SK-N-SH (cell line): ENCODE results near the gene HSPG2. TPM values are rescaled to one million over a fixed set of nuclear protein-coding genes. Genes with fewer than 3 reads are reported as not detected.

Experiments used
- CTCF ChIA-PET: fragments of 300-600, 350-600 bp; formaldehyde crosslinking; extraction: SDS; loops from one replicate; lab custom pipeline; 2021; lab: Yijun Ruan, JAX
- POLR2A ChIA-PET: fragments of 350-600 bp; sonication (Branson Sonifier 250); formaldehyde crosslinking; extraction: SDS; loops from one replicate; lab custom pipeline; 2020; ENCODE audit warnings: antibody characterized with exemption, inconsistent platforms; lab: Yijun Ruan, JAX
- DNase-seq: peaks from one replicate; pipeline ENCODE4 v3.0.0; 2012
- H2AFZ ChIP-seq: fragments of 200-600 bp; sonication (generic); 2 replicates; pipeline ENCODE4 v1.8.1; 2016; ENCODE audit warnings: antibody characterized with exemption, mild to moderate bottlenecking, low read depth
- H3F3A ChIP-seq: fragments of 200-600 bp; sonication (generic); replicated peaks from 2 replicates; pipeline ENCODE3; 2016; ENCODE audit warnings: antibody characterized with exemption, mild to moderate bottlenecking; ENCODE audit not compliant: insufficient read depth
- H3K27ac ChIP-seq, 2 experiments: fragments of 200-500 bp in 1 of 2; fragments of 200-600 bp in 1 of 2; sonication (Bioruptor generic) in 1 of 2; sonication (generic), shearing (Covaris generic) in 1 of 2; 2 replicates each; pipeline versions ENCODE4 v1.5.1 to v1.6.1; 2014 to 2016; ENCODE audit warnings: low read depth in 2 of 2, inconsistent platforms in 1 of 2, low read length in 1 of 2, mild to moderate bottlenecking in 1 of 2, mixed read lengths in 1 of 2
- H3K27me3 ChIP-seq: fragments of 200-600 bp; sonication (generic), shearing (Covaris generic); 2 replicates; pipeline ENCODE4 v1.6.1; 2016; ENCODE audit warnings: mixed run types; ENCODE audit not compliant: insufficient read depth
- H3K36me3 ChIP-seq, 2 experiments: fragments of 200-500 bp in 1 of 2; fragments of 200-600 bp in 1 of 2; sonication (Bioruptor generic) in 1 of 2; sonication (generic) in 1 of 2; replicated peaks in 1 of 2; 2 replicates each; pipeline versions ENCODE3 to v1.5.1; 2014 to 2016; ENCODE audit warnings: low read length in 1 of 2, mild to moderate bottlenecking in 1 of 2; ENCODE audit not compliant: insufficient read depth in 2 of 2, control insufficient read depth in 1 of 2
- H3K4me1 ChIP-seq, 2 experiments: fragments of 200-500 bp in 1 of 2; fragments of 200-600 bp in 1 of 2; sonication (Bioruptor generic) in 1 of 2; sonication (generic), shearing (Covaris generic) in 1 of 2; 2 replicates each; pipeline versions ENCODE4 v1.5.1 to v1.6.1; 2014 to 2016; ENCODE audit warnings: low read depth in 1 of 2, low read length in 1 of 2, mixed run types in 1 of 2; ENCODE audit not compliant: insufficient read depth in 2 of 2, control insufficient read depth in 1 of 2
- H3K4me2 ChIP-seq: fragments of 200-600 bp; sonication (generic), shearing (Covaris generic); 2 replicates; pipeline ENCODE4 v1.6.1; 2017; ENCODE audit warnings: mixed run types
- H3K4me3 ChIP-seq, 2 experiments: fragments of 200-500 bp in 1 of 2; fragments of 200-600 bp in 1 of 2; sonication (Bioruptor generic) in 1 of 2; sonication (generic), shearing (Covaris generic) in 1 of 2; 2 replicates each; pipeline versions ENCODE4 v1.5.1 to v1.8.1; 2014 to 2016; ENCODE audit warnings: low read depth in 2 of 2, inconsistent platforms in 1 of 2, low read length in 1 of 2, mild to moderate bottlenecking in 1 of 2, mixed read lengths in 1 of 2, moderate library complexity in 1 of 2
- H3K79me2 ChIP-seq: fragments of 200-600 bp; sonication (generic); 2 replicates; pipeline ENCODE4 v1.8.1; 2017; ENCODE audit warnings: mild to moderate bottlenecking; ENCODE audit not compliant: insufficient read depth
- H3K9ac ChIP-seq: fragments of 200-600 bp; sonication (generic); 2 replicates; pipeline ENCODE4 v1.6.1; 2017; ENCODE audit warnings: mixed run types
- H3K9me2 ChIP-seq: fragments of 200-600 bp; sonication (generic); 2 replicates; pipeline ENCODE4 v1.6.1; 2017; ENCODE audit warnings: mixed run types
- H3K9me3 ChIP-seq: fragments of 200-600 bp; sonication (generic); 2 replicates; pipeline ENCODE4 v1.6.1; 2017; ENCODE audit warnings: mixed run types, mild to moderate bottlenecking, moderate library complexity
- H4K20me1 ChIP-seq: fragments of 200-600 bp; sonication (generic); 2 replicates; pipeline ENCODE4 v1.6.1; 2017; ENCODE audit warnings: mild to moderate bottlenecking, mixed run types; ENCODE audit not compliant: insufficient read depth
- CHD2 ChIP-seq: fragments of 150-350 bp; IDR thresholded peaks from 2 replicates; pipeline ENCODE4 v1.6.1; 2018; ENCODE audit warnings: low read length; ENCODE audit not compliant: partially characterized antibody
- EZH2phosphoT487 ChIP-seq: fragments of 200-600 bp; sonication (generic); IDR thresholded peaks from 2 replicates; pipeline ENCODE4 v1.6.1; 2017; ENCODE audit warnings: low read depth, mixed run types, mild to moderate bottlenecking, antibody characterized with exemption, moderate library complexity, borderline replicate concordance
- FOSL2 ChIP-seq: IDR thresholded peaks from 2 replicates; pipeline ENCODE4 v1.4.0; 2012; ENCODE audit warnings: low read depth, mild to moderate bottlenecking, moderate library complexity, borderline replicate concordance
- FOXM1 ChIP-seq: IDR thresholded peaks from 2 replicates; pipeline ENCODE4 v1.4.0; 2012; ENCODE audit warnings: low read depth, mild to moderate bottlenecking
- JUND ChIP-seq: IDR thresholded peaks from 2 replicates; pipeline ENCODE4 v1.4.0; 2012
- MAX ChIP-seq: IDR thresholded peaks from 2 replicates; pipeline ENCODE4 v1.4.0; 2012; ENCODE audit warnings: low read depth
- MXI1 ChIP-seq: IDR thresholded peaks from 2 replicates; pipeline ENCODE4 v1.6.1; 2012; ENCODE audit warnings: mild to moderate bottlenecking, low read depth, low read length, improper control_type of control experiment
- NFIC ChIP-seq: IDR thresholded peaks from 2 replicates; pipeline ENCODE4 v1.4.0; 2012; ENCODE audit warnings: borderline replicate concordance
- NRF1 ChIP-seq: IDR thresholded peaks from 2 replicates; pipeline ENCODE4 v1.6.1; 2012; ENCODE audit warnings: low read depth, mild to moderate bottlenecking, low read length
- POLR2AphosphoS5 ChIP-seq: IDR thresholded peaks from 2 replicates; pipeline ENCODE4 v1.6.1; 2012; ENCODE audit warnings: low read depth, low read length
- REST ChIP-seq: IDR thresholded peaks from 2 replicates; pipeline ENCODE4 v1.6.1; 2012; ENCODE audit warnings: mild to moderate bottlenecking, low read depth, low read length, moderate library complexity
- RXRA ChIP-seq: IDR thresholded peaks from 2 replicates; pipeline ENCODE4 v1.4.0; 2012; ENCODE audit warnings: low read depth, mild to moderate bottlenecking, borderline replicate concordance
- SIN3A ChIP-seq: IDR thresholded peaks from 2 replicates; pipeline ENCODE4 v1.6.1; 2012; ENCODE audit warnings: low read depth, mild to moderate bottlenecking, low read length, moderate library complexity, borderline replicate concordance
- SMC3 ChIP-seq: IDR thresholded peaks from 2 replicates; pipeline ENCODE4 v1.6.1; 2012; ENCODE audit warnings: low read depth, low read length, improper control_type of control experiment
- TAF1 ChIP-seq: IDR thresholded peaks from 2 replicates; pipeline ENCODE4 v1.6.1; 2012; ENCODE audit warnings: low read depth, mild to moderate bottlenecking, low read length, moderate library complexity, borderline replicate concordance
- TCF12 ChIP-seq: IDR thresholded peaks from 2 replicates; pipeline ENCODE4 v1.4.0; 2012
- USF1 ChIP-seq: IDR thresholded peaks from 2 replicates; pipeline ENCODE4 v1.4.0; 2012; ENCODE audit warnings: low read depth, borderline replicate concordance
- YY1 ChIP-seq: IDR thresholded peaks from 2 replicates; pipeline ENCODE4 v1.4.0; 2012; ENCODE audit warnings: low read depth, mild to moderate bottlenecking
- WGBS: methylation state at CpG from one replicate; pipeline ENCODE4 v1.1.6; 2017; ENCODE audit warnings: low lambda C conversion rate; 5-methylcytosine and 5-hydroxymethylcytosine counted together
- polyA plus RNA-seq, 3 experiments: library from polyadenylated mRNA; depleted of rRNA; stranded (reverse); fragments of >200 nt; gene quantifications; 2 replicates each; pipeline ENCODE4 v1.2.3, GENCODE V29; 2012

Gene HSPG2
- polyA plus RNA-seq, 1 of the 3 experiments (the other 2 are of a cell fraction): 28.9 TPM

GRCh38 chr1:21848524-21849174 lies 88.5 kb downstream of the HSPG2 start:
- no peak overlapping the region for H3K4me3 ChIP-seq
- H3K9me3 ChIP-seq: no peaks in the 10 kb centered on the region
- no peaks in the 10 kb centered on the region for H4K20me1 ChIP-seq
- no peak overlapping the region for H3K4me2 ChIP-seq
- H3K27me3 ChIP-seq: no peaks in the 10 kb centered on the region
- H3K79me2 ChIP-seq: no peaks in the 10 kb centered on the region
- 78% methylated on average over 3 of the region's 17 CpGs for WGBS
- no peaks in the 10 kb centered on the region for H3F3A ChIP-seq
- H3K4me1 ChIP-seq: no peaks in the 10 kb centered on the region
- H3K9me2 ChIP-seq: no peaks in the 10 kb centered on the region
- peaks cover 10 to 43% of the 10 kb centered on the region in 2 experiments for H3K36me3 ChIP-seq
- TF ChIP-seq NFIC (no peak), MXI1 (no peak), TCF12 (no peak), SIN3A (no peak), SMC3 (no peak), YY1 (no peak), POLR2AphosphoS5 (no peak), FOXM1 (no peak), MAX (no peak), JUND (no peak), EZH2phosphoT487 (no peak), USF1 (no peak), TAF1 (no peak), FOSL2 (no peak), RXRA (no peak), CHD2 (no peak), NRF1 (no peak), REST (no peak)
- no peak overlapping the region for H2AFZ ChIP-seq
- ChIA-PET CTCF (no interaction called here), POLR2A (no interaction called here)
- no peak overlapping the region for H3K27ac ChIP-seq
- no peak overlapping the region for H3K9ac ChIP-seq
- no peak for DNase-seq
